NCI-H2196 (cell line): ENCODE data around the gene TTC34.

ENCODE experiments used
- DNase-seq: peaks from one replicate; lab custom pipeline; 2025; ENCODE audit not compliant: unreplicated experiment; lab: John Stamatoyannopoulos, UW

TTC34 gene

DNA sequence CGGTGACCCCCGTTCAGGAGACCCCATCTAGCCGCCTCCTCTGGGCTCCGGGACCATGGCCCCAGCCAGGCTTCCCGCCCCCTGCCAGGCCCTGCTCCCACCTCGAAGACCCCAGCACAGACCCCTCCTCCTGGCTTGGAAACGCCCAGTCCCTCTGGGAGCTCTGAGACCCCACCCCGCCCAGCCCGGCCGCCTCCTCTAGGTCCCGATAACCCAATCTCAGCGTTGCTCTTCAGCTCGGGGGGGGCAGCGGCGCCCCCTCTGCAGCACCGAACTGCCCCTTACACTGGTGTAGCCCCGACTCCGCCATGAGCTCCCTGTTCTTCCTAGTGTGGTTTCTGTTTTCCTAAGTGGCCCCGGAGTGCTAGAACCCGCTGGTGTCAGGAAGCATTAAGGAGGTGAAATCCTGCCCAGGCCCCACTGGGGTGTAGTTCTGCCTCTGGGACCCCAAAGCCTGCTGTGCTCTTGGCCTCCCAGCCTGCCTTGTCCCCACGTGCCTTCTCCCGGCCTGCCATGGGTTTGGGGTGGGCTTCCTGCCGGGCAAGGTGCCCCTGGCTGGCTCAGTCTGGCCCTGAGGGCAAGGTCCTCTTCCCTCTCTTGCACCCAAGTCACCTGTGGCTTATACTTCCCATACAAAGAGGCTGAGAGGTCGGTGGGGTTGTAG, 157.9 kb downstream of the TTC34 start:
- DNase-seq = no peak

DNA sequence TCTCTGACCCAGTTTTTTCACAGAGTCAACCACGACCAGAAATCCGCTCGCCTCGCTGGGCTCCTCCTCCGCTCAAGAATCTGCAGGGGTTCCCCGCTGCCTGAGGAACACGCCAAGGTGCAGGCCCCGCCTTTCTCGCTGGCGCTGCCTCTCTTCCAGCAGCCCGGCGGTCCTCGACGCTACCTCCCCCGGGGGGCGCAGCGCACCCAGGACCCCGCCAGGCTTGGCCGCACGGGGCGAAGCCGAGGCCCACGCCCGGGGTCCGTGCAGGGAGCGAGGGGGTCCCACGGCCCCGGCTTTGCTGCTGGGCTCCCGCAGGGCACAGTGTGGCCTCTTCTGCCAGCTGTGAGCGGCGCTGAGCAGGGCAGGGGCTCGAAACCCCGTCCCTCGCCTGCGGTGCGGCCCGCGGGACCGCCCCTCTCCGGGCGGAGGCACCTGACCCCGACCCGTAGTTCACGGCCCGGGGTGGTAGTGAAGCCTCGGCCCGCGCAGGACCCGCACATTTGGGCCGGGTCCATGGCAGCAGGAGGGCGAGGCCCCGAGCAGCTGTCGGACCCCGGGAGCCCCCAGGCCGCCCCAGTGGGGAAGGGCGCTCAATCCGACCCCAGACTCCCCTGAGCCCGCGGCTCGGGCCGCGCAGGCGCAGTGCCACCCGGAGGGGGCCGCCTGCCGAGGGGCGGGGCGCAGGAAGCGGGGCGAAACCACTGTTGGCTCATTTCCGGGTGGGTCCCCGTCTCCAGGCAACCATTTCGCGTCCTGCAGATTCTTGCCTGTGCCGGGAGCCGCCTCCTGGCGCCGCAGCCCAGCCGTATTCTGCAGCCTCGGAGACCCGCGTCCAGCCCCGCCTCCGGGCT, 158.7 kb downstream of the TTC34 start:
- peak; percentile 94 for DNase-seq

- DNase-seq = no peak
These were observed 159.3 kb downstream of the TTC34 start for GRCh38 chr1:2642131-2642559.

GRCh38 chr1:2641381-2642130, 159.9 kb downstream of the TTC34 start:
- DNase-seq = no peak

DNA sequence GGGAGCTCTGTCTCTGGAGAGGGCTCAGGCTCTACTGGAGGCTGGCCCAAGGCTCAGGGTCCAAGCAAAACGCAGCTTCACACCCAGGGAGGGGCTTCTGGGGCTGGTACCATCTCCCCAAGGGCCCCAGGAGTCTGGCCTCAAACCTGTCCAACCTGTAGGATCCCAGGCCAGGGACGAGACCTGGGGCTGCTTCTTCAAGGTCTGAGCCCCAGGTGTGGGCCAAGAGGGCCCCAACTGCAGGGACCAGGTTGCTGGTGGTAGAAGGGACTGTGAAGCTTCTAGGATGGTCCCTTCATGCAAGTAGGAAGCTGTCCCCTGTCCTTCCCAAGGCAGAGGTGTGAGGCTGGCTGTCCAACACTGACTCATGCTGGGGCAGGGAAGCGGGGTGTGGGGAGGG, 160.9 kb downstream of the TTC34 start:
- DNase-seq = no peak

- no peak for DNase-seq
These were observed 161.6 kb downstream of the TTC34 start for GRCh38 chr1:2639607-2640521.

DNA sequence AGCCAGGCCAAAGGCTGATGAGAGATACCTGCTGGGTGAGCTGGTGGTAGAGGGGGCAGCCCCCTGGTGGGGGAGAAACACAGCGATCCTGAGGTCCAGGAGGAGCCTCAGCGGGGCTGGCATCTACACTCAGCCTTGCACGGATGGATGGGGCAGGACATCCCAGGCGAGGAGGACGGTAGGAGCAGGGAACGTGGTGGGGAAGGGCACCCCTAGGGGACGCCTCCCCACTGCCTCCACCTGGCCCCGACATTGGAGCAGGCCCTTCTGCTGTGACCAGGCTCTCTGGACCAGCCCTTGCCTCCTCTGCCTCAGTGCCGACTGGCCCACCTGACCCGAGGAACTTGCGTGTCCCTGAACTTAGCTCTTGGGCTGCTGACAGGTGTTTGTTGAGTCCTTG, 162.3 kb downstream of the TTC34 start:
- DNase-seq = no peak

DNA sequence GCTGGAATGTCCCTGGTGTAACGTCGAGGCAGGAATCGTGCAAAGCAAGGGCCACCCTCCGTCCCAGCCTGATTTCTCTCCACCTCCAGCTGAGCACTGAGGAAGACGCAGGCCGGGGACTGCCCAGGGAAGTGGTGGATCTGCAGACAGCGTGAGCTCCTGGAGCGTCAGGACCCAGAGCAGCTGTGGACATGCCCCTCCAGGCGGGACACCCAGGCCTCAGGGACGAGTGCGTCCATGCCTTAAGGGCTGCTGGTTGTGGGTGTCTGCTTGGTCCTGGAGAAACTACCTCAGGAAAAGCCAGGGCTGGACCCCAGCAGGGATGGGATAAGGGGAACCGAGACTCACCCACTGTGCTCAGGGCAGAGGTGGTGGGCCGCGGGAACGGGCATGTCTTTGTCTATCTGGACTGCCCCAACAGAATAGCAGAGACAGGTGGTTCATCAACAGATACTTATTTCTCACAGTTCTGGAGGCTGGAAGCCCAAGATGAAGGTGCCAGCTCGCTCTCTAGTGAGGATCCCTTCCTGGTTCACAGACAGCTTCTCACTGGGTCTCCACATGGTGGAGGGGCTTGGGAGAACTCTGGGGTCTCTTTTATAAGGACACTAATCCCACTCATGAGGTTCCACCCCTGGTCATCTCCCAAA, 162.9 kb downstream of the TTC34 start:
- no peak for DNase-seq

DNA sequence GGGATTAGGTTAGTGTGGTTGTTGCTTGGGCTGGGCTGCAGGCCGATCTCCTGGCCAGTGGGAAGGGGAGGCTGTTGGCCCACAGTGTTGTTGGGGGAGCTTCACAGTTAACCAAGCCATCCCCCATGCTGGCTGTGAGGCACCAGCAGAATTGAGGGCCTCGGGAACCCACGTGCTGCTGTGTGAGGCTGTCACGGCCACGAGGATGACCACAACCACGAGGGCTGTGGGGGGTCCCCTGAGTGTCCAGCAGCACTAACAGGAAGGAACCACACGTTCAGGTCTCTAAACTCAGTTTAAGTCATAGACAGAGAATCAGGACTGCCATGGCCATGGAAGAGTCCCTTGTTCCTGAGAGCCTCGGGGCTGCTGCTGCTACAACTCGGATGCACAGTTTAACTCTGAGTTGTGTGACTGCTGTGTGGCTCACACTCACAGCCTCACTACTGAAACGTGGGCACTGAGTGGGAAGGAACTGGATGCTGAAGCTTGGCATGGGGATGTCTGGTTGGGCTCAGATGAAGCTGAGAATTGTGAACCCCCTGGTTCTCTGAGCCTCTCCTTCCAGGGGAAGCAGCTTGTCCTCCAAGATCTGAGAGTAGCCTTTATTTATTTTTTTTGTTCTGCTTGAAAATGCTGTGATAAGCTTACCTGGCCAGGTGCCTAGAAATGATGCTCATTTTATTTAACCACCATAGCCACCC, 163.9 kb downstream of the TTC34 start:
- DNase-seq = no peak

DNA sequence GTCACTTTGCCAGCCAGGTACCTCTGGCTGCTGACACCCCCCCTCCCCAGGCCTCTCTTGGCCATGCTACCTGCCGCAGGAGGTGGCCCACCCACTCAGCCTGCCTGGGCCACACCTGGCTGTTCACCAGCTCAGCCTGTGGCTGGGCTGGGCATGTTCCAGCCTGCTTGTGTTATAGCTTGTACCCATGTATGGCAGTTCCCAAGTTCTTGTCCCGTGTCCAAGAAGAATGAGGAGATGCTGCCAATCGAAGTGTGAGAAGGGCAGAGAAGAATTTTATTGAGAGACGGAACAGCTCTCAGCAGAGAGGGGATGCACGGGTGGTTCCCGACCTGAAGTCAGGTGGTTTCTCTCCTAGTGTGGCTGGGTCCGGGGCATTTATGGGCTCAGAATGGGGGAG, 164.8 kb downstream of the TTC34 start:
- DNase-seq = no peak

- DNase-seq = no peak
These were observed 166.0 kb downstream of the TTC34 start for GRCh38 chr1:2635361-2636010.

DNA sequence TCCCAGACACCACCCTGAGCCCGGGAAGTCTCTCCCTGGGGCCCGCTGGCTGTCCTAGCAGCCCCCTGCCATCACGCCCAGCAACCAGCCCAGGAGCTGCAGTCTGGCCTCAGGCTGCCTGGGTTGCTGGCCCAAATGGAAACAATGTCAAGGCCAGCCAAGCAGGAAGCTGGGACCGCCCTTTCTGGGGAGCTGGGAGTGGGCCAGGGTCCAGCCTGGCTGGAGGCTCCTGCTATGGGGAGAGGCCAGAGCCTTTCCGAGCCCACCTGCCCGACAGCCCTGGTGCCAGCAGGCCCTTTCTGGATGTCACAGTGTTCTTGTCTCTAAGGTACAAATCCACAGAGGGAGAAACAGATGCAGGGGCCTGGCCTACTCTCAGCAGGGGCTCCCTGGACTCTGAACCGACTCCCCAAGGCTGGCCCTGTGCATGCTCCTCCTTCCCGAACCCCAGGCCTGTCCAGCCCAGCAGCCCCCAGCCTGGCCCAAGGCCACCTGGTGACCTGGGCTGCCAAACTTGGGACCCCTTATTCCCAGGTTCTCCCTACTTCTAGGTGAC, 167.5 kb downstream of the TTC34 start:
- no peak for DNase-seq

GRCh38 chr1:2633366-2633935, 168.0 kb downstream of the TTC34 start:
- DNase-seq = no peak

- no peak for DNase-seq
These were observed 168.7 kb downstream of the TTC34 start, which contains the start of gene MMEL1 for GRCh38 chr1:2632561-2633361. MMEL1 (minus strand) TSS chr1:2633016; CDS start chr1:2629484, 3,532 bp downstream.

DNA sequence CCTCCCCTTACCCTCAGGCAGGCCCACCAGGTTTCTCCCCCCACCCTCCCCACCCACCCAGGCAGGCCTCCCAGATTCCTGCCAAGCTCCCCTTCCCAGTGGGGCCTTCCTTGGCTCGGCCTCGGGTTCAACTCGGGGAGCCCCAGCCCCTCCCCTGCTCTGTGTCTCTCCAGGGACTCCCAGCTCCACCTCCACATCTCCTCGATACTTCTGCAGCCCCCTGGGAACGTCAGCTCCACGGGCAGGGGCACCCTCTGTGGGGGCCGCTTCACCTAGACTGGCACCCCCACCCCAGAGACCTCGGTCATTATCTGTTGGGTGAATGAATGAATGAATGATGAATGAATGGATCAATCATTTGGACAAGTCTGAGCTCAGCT, 169.5 kb downstream of the TTC34 start:
- no peak for DNase-seq

DNA sequence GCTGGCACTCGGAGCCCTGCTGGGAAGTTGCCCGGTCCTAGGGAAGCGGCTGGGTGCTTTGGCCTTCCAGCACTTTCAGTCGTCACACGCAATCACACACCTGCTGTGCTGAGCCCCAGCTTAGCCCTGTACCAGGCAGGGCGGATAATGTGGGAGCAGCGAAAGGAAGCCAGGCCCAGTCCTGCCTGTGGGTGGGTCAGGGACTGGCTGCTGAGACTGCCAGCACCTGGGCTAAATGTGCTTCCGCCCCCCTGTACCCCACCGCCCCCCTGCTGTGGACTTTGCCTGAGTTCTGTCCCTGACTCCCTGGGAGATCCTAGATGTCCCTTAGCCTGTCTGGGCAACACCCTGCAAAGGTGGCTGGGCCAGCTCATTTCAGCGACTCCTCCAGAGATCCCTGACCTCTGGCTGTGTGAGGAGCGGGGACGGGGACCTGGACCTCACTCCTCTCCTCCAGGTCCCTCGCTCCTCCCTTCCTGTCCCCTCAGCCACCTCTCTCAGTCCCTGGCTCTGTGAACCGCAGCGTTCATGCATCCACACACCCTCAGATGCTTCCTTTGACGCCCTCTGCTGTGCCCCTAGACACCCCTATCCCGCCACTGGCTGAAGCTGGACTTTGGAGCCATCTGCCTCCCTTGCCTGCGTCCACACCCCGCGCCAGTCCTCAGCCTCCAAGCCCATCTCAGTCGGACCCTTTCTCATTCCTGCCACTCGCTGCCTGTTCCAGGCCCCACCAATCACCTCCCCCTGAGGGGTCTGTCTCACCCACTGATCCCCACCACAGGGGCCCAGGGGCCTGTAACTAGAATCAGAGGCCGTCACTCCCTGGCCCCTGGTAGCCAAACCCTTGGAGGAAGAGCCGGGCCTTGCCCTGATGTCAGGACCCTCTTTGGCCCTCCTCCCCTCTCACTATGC, 170.1 kb downstream of the TTC34 start:
- no peak for DNase-seq
